AG08395 (cell line): ENCODE results near the gene ATRN.
"Not testable (repeated sequence)": the region's sequence is repeated elsewhere in the genome, so short reads cannot be mapped to it uniquely, and the experiment has no call there.

ENCODE experiments used
- DNase-seq: peaks from one replicate; pipeline ENCODE4 v3.0.0; 2012; ENCODE audit warnings: mixed read lengths, low spot score

The ATRN gene

DNA sequence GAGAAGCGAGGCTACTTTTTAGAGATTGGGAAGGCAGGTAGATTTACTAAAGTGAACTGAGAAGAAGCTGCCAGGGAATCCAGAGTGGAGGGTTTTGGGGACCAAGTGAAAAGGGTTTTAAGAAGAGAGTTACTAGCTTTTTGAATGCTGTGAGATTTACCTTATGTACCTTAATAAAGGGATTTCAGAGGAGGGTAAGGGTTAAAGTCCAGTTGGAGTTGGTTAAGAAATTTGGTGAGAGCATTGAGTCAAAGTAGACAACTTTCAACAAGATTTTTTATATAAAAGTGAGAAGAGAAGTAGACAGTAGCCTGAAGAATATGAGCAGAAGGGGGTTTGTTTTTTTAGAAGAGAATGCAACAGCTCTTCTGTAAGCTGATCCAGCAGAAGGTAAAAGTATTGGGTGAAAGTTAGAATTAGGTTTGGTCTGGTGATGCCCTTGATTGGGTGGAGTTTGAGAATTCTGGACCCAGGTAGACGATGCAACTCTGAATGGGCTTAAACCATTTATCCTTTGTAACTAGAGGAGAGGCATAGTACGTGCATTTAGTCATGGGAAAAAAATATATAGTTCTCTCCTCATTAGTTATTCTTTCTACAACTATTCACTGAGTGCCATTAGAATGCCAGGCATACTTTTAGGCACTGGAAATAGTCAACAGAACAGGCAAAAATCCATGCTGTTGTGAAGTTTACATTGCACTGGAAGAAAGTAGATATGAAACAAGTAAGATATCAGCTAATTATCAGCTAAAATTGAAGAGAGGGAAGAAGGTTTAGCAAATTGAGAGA, 44.8 kb downstream of the ATRN start:
- no peak for DNase-seq

DNA sequence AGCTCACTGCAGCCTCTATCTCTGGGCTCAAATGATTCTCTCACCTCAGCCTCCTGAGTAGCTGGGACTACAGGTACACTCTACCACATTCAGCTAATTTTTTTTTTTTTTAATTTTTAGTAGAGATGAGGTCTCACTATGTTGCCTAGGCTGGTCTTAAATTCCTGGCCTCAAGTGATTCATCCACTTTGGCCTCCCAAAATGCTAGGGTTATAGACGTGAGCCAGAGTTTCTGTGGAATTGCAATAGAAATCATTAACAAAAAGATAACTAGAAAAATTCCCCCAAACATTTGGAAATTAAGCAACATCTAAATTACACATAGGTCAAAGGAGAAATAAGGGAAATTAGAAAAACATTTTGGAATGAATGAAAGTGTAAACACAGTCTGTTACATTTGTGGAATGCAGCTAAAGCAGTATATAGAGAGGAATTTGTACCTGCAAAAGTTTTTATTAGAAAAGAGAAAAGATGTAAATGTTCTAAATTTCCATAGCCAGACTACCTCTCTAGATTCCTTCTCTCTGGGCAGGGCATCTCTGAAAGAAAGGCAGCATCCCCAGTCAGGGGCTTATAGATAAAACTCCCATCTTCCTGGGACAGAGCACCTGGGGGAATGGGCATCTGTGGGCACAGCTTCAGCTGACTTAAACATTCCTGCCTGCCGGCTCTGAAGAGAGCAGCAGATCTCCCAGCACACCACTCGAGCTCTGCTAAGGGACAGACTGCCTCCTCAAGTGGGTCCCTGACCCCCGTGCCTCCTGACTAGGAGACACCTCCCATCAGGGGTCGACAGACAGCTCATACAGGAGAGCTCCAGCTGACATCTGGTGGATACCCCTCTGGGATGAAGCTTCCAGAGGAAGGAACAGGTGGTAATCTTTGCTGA, 51.3 kb downstream of the ATRN start:
- DNase-seq, result no peak

DNA sequence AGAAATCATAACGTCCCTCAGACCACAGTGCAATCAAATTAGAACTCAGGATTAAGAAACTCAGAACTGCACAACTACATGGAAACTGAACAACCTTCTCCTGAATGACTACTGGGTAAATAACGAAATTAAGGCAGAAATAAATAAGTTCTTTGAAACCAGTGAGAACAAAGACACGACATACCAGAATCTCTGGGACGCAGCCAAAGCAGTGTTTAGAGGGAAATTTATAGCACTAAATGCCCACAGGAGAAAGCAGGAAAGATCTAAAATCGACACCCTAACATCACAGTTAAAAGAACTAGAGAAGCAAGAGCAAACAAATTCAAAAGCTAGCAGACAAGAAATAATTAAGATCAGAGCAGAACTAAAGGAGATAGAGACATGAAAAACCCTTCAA, 53.9 kb downstream of the ATRN start:
- DNase-seq, result not testable (repeated sequence)

- DNase-seq, result no peak
Measured at GRCh38 chr20:3532089-3532615, 61.3 kb downstream of the ATRN start.

DNA sequence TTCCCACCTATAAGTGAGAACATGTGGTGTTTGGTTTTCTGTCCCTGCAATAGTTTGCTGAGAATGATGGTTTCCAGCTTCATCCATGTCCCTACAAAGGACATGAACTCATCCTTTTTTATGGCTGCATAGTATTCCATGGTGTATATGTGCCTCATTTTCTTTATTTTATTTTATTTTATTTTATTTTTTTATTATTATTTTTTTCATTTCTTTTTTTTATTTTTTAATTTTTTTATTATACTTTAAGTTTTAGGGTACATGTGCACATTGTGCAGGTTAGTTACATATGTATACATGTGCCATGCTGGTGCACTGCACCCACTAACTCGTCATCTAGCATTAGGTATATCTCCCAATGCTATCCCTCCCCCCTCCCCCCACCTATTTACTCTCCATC, 66.9 kb downstream of the ATRN start:
- DNase-seq, result not testable (repeated sequence)

GRCh38 chr20:3539311-3540107, 68.7 kb downstream of the ATRN start:
- no peak for DNase-seq

GRCh38 chr20:3541887-3542721, 71.3 kb downstream of the ATRN start:
- no peak for DNase-seq

DNA sequence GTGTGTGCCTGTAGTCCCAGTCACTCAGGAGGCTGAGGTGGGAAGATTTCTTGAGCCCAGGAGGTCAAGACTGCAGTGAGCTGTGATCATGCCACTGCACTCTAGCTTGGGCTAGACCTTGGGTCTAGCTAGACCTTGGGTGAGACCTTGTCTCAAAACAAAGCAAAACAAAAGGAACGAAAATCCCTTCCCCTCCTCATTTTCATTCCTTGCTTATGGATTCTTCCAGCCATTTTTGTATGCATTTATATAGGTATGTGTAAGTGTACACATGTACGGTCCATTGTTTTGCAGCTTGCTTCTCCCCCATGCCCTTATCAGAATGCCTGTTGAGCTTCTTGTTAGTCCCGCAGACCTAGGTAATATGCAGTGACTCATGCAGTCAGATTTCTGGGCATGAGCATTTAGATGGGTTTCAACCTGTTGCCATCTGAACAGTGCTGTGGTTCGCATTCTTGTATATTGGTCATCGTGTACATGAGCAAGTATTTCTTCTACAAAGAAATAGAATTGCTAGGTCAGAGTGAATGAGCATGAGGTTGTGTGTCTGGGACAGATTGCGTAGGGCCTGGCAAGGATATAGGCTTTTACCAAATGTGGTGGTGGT, 73.2 kb downstream of the ATRN start:
- no peak for DNase-seq

- DNase-seq, result no peak
Measured at GRCh38 chr20:3545401-3545925, 74.6 kb downstream of the ATRN start.

DNA sequence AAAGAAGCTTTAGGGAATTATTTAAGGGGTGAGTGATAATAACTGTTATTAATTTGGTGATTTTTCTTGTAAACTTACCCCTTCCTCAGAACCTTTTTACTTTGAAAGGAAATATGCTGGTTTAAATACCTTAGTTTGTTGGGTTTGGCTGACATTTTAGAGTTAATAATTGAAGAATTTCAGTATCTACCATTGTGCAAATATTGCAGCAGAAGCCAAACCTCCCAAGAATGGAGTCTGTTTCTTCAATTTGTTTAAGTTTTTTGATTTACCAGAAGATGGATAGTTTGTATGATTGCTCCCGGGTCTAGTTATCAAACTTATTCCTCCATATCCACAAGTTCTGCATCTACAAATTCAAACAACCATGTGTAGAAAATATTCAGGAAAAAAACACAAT, 77.1 kb downstream of the ATRN start:
- DNase-seq, result no peak

- no peak for DNase-seq
Measured at GRCh38 chr20:3550837-3551236, 80.0 kb downstream of the ATRN start.

DNA sequence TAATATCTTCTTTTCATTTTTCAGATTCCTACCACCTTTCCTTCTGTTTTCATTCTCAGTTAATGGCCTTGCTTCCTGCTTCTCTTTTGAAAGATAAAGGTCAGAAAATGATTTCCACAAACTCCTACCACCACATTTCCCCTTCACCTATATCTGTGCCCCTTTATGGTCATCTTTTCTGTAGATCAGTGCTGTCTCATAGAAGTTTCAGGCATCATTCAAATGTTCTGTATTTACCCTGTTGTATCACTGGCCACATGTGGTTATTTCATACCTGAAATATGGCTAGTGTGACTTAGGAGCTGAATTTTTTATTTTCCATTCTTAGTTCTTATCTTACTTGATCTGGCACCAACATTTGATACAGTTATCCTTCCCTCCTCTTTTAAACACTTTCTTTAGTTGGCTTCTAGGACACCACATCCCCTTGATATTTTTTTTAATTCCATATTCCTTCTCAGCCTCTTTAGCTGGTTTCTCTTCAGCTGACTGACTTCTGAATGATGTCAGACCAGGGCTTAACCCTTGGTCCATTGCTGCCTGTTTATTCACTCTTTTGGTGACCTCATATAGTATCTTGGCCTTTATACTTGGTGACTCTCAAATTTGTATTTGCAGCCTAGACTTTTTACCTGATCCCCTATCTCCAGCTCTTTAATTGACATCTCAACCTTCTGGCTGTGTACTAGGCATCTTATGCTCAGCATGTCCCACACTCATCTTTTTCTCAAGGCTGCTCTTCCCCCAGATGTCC, 81.0 kb downstream of the ATRN start:
- DNase-seq, result no peak

DNA sequence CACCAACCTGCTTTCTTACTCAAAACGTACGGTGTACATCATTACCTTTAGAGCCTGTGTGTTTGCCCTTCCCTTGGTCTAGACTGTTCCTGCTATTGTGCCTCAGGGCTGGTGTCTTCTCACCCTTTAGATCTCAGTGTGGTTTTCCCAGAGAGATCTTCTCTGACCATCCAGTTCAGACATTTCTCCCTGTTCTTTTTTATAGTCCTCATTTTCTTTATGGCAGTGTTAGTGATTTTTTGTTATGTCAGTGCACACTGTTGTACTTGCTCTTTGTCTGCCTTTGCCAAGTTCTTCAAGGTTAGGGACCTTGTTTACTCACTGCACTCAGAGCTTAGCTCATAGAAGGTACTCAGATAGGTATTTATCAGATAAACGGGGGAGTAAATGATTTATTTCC, 82.8 kb downstream of the ATRN start:
- DNase-seq, result no peak

DNA sequence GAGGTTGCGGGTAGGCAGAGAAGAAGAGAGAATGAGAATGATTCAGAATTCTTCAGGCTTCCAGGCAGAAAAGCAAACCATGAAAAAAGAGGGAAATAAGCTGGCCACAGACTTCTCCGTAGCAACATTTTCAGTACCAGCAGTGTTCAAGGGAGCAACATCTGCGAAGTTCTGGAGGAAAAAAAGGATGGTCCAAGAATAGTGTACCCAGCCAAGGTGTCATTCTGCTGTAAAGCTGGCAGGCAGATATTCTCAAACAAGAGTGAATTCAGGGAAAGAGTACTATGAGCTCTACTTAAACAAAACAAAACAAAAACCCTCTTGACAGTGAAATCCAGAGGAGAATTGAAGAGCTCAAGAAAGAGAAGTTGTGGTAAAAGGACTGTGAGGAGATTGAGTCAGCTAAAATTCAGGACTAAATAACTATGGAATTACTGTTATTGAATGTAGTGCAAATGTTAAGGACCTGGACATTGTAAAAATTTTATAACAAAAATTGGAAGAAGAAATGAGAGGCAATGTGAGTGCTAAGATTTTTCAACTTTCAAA, 86.5 kb downstream of the ATRN start:
- DNase-seq, result no peak

GRCh38 chr20:3559231-3559630, 88.4 kb downstream of the ATRN start:
- DNase-seq, result no peak

- DNase-seq, result no peak
Measured at GRCh38 chr20:3559637-3560036, 88.8 kb downstream of the ATRN start.

GRCh38 chr20:3560162-3560561, 89.3 kb downstream of the ATRN start:
- DNase-seq, result no peak

- peak; percentile 22 for DNase-seq
Measured at GRCh38 chr20:3560578-3560977, 89.8 kb downstream of the ATRN start.

- DNase-seq, result no peak
Measured at GRCh38 chr20:3563133-3563532, 92.3 kb downstream of the ATRN start.
